HG02973 (cell line): ENCODE data around the gene PDE6B.
"Not testable (repeated sequence)": the region's sequence is repeated elsewhere in the genome, so short reads cannot be mapped to it uniquely, and the experiment has no call there.

Experiments
- ATAC-seq: cut with Tn5 transposase; IDR thresholded peaks from one replicate; pipeline ENCODE4 v1.9.1; 2021; ENCODE audit warnings: moderate library complexity; ENCODE audit not compliant: unreplicated experiment

PDE6B gene

DNA sequence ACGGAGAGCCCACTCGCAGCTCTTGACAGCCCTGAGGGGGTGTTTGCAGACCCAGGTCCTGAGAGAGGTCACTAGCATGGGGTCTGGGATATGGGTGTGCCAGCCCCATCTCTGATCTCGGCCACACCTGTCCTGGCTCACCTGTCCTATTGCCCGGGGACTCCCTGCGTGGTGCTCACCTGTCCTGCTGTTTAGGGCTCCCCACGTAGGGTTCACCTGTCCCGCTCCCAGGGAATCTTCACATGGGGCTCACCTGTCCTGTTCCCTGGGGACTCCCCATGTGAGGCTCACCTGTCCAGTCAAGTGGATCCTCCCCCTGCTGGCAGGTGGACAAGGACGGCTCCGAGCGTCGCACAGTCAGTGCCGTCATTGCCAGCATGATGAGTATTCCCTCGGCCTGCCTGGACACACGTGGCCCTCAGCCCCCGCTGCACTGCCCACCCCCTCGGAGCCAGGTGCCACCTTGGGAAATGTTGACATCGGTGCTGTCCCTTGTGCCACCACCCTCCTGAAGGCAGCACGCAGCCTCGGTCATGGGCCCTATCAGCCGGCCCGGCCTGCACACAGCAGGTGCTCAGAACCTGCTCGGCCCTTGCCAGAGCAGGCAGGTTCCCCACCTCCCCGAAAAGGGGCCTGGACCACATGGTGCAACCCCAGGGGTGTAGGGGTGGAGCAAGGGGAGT is 57.3 kb downstream of the PDE6B start:
- no peak for ATAC-seq

DNA sequence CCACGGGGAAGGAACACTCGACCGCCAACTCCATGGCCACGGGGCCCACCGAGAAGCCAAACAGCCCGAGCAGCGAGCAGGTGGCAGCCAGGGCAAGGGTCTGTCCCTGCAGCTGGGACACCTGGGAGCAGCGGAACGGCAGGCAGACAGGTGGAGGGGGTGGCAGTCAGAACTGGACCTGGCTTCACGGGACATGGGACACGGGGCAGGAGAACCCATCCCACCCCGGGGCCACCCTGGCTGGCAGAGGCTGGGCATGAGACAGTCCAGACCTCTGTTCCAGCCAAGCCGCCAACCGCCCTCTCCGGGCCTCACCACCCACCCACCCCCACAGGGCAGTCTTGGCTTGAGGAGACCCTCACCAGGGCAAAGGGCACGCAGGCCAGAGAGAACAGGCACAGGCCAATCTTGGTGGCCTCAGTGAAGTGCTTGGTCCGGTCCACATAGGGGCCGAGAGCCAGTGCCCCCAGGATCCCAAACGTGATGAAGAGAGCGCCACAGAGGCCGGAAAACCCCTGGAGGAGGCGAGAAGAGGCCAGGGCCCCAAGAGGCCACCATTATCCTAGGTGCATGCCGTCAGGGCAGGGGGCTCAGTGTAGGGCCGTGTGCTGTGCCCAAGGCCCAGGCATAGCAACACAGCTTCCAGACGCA is 58.0 kb downstream of the PDE6B start:
- ATAC-seq, result no peak

DNA sequence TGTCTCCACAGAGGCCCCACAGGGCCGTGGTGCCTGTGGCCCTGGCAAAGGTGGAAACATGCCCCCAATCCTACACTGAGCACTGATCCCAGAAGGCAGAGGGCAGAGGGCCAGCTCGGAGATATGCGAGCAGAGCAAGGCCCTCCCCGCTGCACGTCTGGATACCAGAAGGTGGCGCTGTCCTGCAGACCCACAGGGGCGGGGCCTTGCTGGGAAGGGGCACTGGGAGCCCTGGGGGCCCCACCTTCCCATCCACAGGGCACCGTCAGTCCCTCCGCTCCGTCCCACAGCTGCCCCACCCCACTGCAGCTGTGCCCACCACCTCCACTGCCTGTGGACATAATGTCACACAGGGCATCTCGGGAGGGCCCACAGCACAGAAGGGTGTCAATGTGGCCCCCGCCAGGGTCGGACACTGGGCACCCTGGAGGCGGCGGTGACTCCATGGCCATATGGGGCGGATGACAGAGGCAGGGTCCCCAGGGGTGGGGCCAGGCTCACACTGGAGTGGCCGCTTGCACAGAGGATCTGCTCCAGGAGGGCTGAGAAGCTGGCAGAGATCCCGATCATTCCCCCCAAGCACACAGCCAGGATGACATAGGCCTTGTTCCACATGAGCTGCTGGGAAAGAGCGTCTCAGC is 58.7 kb downstream of the PDE6B start:
- no peak for ATAC-seq

DNA sequence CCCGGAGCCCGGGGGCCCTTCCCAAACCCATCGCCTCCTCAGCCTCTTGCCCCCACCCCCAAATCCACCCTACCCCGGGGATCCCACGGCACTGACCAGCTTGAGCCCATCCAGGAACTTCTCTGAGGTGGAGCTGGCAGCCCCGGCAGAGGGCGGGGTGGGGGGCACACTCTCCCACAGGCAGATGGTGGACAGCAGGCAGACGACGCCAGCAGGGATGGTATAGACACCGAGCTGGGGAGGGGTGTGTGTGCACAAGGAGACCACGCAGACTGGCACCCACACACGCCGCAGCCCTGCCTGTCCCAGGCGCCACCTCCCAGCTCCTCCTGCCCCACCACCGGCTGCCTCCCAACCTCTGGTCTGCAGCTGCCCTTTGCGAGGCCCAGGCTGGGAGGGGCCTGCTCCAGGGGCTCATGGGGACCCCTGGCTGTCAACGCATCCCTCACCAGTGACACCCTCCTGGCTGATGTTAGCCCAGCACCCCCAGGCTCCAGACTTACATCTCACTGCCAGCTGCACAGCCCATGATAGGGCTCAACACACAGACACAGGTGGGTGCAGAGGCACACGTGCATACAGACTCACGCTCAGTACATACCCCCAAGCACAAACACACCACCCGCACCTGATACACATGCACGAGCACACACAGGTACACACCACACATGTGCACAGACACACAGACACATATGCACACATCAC is 59.4 kb downstream of the PDE6B start:
- ATAC-seq, result no peak

DNA sequence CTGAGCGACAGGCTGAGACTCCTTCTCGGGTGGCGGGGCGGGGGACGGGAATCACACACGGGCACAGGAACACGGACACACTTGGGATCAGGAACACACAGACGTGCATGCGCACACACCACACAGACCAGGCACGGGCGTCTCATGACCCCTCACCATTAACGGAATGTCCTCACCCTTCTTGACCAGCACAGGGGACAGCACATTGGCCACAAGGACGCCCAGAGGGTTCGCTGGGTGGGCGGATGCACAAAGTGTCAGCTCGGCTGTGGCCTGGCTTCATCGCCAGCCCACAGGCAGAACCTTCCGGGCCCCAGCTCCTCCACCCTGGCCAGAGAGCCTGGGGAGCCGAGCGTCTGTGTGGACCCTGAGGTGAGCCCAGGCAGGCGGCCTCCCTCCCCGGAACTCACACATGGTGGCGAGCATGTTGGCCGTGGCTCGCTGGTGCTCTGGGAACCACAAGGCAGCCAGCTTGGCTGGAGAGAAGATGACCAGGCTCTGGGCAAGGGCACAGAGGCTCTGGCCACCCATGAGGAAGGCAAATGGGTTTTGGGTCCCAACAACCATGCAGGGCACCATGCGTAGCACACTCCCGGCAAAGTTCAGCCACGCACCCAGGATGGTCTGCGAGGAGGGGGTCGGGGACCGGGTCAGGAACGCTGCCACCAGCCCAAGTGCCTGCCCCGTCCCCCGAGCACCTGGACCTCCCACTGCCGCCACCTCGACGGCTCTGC is 60.5 kb downstream of the PDE6B start:
- ATAC-seq, result no peak

DNA sequence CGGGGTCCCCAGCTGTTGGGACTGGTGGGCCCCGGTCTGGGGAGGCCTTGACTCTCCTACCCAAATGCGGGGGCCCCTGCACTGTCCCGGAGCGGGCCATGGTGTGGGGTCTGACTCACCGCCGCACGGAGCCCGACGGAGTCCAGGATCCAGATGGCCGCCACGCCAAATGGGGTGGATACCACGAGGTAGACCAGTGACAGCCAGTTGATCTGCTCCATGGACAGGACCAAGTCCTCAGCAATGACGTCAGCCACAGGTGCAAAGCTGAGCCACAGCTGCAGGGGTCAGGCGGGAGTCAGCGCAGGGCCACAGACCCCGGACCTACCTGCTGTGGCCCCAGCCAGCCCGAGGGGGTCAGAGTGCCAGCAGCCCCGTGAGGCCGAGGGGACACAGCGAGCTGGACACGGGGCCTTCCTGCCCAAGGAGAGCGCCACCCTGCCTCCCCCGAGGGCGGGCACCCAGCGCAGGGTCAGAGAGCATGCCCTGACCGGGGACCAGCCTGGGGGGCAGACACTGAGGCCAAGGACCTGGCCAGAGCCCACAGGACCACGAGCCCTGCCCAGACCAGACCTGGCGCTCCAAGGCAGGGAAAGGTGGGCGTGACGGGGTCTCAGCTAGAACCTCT is 61.2 kb downstream of the PDE6B start:
- no peak for ATAC-seq

DNA sequence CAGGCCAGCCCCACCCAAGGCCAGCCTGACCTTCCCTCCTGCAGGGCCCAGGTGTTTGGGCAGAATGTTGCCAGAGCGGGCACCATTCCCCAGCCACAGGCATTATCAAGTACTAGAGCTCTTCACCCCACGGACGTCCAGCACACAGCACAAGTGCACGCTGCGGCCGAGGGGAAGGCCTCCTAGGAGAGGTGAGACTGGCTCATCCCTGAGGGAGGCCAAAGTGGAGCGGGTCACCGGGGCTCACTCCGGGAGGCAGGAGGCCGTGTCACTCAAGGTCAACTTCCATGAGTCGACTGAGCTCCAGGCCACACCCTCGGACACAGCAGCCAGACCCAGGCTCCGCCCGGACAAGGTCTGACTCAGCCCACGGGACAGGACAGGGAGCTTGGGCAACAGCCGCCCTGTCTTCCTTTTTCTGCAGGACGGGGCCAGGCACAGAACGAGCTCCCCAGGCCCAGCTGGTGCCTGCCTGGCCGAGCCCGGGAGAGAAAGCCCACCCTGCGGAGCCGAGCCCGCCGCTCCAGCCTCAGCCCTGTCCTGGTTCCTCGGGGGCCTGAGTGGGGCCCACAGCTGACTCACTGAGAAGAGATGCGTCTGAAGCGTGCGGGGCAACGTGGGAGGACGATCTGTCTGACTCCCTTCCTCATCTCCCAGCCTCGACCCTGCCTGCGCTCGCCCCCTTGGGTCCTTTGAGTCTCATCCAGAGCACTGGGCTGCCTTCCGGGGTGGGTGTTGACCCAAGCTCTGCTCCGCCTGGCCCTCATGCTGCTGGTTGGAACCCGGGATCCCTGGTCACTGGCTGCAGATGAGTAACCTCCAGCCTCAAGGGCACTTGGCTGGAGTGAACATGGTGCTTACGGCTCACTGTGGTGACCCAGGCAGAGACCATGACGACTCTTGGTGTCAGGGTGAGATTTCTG is 61.9 kb downstream of the PDE6B start:
- no peak for ATAC-seq

DNA sequence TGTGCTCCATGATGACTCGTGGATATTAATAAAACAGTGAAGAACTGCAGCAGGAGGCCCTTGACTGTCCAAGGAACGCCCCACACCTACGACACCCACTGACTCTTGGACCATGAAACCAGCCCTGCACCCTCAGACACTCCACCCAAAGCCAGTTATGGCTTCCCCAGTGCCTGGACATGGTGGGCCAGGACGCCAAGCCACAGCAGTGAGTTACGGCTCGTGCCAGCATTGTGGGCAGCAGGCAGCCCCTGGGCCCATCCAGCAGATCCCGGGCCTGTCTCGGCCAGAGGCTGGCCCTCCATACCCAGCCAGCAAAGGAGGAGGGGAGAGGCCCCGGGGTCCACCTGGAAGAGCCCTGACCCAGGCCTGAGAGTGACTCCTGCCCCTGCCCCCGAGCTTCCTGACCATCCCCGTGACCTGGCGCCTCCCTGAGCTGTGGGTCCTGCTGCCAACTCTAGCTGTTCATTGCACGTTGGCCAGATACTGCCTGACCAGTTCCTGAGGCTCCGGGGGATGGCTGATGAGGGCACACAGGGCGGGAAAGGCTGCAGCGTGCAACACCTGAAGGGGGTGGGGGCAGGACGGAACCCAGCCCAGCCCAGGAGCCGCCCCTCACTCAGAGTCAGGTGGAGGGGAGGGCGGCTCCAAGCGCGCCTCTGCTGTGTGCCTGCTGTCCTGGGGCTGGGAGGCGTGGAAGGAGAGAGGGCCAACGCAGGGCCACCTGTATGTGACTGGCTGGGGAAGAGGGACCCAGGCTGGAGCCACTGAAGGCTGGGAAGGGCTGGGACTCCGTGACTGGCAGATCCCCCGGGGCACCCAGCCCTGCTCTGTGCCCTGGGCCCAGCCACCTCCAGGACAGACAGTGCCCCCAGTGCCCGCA is 62.8 kb downstream of the PDE6B start:
- no peak for ATAC-seq

DNA sequence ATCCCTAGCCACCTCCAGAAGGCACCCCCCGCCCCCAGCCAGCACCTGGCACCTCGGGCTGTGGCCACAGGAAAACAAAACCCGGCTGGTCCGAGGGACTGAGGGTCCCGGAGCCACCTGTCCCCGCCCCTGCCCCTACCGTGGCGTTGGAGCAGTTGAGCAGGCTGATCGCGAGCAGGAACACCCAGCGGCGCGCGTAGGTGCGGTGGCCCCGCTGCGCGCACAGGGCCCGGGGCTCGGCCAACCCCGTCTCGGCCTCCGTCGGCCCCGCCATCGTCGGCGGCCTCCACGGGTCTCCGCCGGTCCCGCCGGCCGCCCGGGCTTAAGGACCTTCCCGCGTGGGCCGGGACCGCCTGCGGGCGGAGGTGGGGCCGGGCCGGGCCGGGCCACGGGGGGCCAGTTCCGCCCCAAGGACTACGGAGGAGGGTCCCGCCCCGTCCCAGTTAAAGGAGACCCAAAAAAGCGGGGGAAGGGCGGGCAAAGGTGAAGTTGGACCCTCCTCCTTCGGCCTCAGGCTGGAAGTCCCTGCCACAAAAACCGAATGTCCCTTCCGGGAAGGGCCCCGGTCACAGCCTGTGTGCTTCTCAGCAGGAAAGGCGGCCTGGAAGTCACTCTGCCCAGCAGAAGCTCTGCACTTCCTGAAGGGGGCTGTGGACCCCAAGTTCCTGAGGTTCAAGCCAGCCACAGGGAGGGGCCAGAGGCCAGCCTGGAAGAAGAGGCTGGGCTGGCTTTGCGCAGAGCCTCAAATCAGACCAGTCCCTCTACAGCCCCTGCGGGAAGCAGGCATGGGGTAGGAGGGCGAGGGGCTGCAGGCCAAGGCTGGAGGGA is 63.7 kb downstream of the PDE6B start, which contains the start of gene SLC49A3:
SLC49A3 (minus strand) TSS at position 298 of the 828 bp plus-strand sequence; CDS start at position 274, 24 bp downstream.
- ATAC-seq, result no peak

DNA sequence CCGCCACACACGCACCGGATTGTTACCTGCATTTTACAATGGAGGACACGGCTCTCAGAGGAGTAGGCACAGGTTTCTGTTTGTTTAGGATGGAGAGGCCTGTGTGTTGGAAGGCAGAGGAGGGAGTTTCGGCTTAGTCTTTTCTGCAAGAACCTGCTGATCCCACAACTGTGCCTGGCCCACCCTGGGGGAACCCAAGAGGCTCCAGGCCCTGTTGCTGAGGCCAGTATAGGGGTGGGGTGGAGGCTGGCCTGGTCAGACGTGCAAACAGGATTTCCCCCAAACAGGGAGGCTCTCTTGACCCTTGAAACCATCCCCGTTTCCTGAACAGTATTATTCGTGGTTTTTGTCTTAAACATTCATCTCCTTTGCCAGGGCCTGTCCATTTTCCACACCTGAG is 64.3 kb downstream of the PDE6B start:
- no peak for ATAC-seq

DNA sequence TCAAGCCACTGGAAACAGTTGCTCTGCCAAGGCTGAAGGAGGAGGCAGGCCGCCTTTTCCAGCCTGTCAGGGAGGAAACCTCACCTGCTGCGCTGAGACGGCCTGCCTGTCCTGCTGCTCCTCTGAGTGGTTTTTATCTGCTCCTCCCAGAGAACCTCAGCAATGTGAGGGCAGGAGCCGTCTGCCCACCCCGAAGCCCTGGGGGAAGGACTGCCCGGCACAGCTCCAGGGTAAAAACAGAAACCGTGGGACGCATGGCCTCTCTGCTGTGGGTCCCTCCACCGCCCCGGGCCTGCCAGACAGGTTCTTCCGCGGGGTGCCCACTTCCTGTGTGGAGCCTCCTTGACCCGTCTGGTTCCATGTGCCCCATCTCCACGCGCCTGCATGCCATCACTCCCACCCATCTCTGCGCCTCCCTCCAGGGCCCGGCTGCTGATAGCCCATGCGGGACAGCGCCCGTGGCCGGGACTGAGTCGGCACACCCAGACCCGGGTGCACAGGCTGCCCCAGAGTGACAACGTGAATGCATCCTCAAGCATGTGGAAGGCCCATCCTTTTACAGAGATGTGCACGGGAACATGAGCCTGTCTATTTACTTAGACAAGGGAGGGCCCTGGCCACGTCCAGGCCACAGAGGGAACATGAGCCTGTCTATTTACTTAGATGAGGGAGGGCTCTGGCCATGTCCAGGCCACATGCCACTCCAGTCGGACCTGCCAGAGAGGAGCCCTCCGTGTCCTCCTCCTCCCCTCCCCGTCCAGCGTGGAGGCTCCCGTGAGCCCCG is 67.6 kb downstream of the PDE6B start:
- ATAC-seq, result no peak

DNA sequence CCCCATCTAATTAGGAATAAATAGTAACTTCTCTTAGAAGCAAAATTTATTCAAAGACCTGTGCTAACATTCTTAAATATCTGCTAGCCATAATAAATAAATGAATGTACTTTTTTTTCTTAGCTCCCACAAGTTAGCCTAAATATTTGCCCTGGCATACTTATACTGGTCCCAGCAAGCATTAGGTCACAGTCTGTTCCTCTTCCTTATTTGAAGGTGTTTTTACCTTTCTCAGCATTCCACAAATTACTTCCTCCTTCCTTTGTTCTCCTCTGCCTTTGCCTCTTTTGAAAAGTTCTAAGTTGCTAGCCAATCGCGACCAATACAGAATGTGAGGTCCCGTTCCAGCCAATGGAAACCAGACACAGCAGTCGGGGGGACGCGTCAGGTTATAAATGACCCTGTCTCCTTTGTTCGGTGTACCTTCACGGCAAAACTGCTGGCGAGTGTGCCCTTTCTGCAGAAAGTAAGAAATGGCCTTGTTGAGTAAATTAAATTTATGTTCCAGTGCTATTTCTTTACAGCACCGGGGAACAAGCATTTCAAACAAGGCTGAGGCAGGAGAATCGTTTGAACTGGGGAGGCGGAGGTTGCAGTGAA is 69.1 kb downstream of the PDE6B start:
- ATAC-seq, result not testable (repeated sequence)

DNA sequence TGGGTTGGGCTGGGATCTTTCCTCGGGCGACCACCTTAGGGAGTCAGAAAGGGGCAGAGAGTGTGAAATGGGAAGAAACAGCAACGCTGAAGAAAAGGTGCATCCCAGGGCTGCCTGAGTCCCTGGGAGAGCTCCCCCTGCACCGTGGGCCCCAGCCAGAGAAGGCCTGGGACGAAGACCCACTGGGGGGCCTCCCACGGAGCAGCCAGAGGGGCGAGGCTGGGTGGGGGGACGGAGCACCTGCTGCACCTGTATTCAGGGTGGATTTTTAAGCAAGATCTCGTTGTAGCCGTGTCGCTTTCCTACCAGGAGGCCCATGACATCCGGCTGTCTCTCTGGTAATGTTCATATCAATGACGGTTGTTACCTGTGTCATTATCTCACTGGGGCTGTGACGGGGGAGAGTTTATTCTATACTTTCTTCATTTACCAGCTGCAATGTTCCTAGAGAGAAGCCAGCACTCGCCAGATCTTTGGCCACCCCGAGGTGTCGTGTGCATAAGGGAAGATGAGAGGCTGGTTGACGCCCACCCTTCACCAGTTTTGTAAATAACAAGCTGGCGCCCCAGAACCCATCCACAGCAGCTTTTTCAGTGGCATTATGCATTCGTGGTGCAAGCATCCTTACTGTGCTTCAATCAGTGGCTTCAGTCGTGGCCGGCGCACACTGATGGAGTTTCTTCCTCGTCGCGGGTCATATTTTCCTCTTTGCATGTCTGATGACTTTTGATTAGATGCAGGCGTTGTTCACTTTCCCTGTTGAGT is 74.6 kb downstream of the PDE6B start:
- ATAC-seq, result no peak

DNA sequence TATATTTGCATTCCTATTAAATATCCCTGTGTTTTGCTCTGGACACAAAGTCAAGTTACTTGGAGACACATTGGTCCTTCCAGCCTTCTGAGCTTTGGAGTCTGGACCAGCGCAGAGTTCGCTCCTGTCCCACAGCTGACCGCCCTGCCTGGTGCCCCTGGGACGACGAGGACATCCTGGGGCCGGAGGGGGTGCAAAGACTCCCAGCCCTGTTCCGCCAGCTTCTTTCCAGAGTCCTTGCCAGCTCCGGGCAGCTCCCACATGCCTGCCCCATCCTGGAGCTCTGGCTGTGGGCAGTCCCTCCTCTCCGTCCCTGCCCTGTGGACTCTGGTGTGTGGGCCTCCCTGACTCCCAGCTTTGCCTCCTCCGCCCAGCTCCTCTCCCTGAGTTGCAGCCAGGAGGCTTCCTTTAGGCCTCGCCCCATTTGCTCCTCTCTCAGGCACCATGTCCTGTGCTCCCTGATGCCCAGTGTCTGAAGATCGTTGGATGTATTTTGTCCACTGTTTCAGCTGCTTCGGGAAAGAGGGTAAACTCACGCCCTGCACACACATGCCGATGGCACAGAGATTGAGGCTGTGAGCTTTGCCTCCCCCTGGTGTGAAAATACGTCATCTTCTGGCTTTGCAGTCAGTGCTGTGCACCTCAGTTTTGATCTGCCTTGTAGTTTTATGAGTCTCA is 75.4 kb downstream of the PDE6B start:
- no peak for ATAC-seq

DNA sequence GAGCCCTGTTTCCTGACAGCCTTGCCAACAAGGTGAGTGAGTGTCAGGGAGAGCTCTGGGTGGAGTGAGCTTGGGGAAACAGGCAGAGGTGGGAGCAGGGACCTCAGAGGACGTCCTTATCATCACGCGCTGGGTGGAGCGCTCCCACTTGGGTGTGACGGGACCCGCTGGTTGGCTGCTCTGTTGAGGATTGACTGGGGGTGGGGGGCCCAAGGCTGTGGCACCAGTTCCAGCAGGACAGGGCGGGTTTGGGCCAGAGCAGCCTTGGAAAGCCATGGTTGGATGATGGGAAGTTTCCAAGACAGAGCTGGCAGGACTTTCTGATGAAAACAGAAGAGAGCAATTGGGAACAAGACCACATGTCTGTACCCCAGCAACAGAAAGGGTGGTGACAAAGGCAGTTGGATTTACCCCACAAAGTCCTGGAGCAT is 77.3 kb downstream of the PDE6B start:
- no peak for ATAC-seq
